Keratinocyte (primary cell): ENCODE measurements around the gene ZNRF1. TPM values are rescaled to one million over a fixed set of nuclear protein-coding genes. Genes with fewer than 3 reads are reported as not detected.

Experiments used
- DNase-seq: peaks from one replicate; pipeline ENCODE4 v3.0.0-alpha.2; 2011; ENCODE audit warnings: low read depth, missing footprints, low spot score
- FAIRE-seq: peaks from 2 replicates; lab custom pipeline; 2011; peaks lifted over from hg19 to GRCh38; lab: Jason Lieb, UNC
- H2AFZ ChIP-seq: 2 replicates; pipeline ENCODE4 v1.6.0; 2012; ENCODE audit warnings: low read length, control low read depth, inconsistent platforms; ENCODE audit not compliant: control insufficient read depth
- H3K27ac ChIP-seq: 2 replicates; pipeline ENCODE4 v1.5.1; 2011; ENCODE audit warnings: low read length; ENCODE audit not compliant: control insufficient read depth, insufficient read depth
- H3K27me3 ChIP-seq: 3 replicates; pipeline ENCODE4 v1.6.0; 2011; ENCODE audit warnings: low read length; ENCODE audit not compliant: control insufficient read depth, insufficient read depth; ENCODE audit errors: extremely low read depth
- H3K36me3 ChIP-seq, 2 experiments: 2 replicates in 1 of 2; 3 replicates in 1 of 2; pipeline ENCODE4 v1.5.1; 2011; ENCODE audit warnings: low read length in 2 of 2, mild to moderate bottlenecking in 1 of 2; ENCODE audit not compliant: control insufficient read depth in 2 of 2, insufficient read depth in 2 of 2; ENCODE audit errors: extremely low read depth in 1 of 2
- H3K4me1 ChIP-seq: 3 replicates; pipeline ENCODE4 v1.5.1; 2011; ENCODE audit warnings: low read length; ENCODE audit not compliant: control insufficient read depth, insufficient read depth; ENCODE audit errors: extremely low read depth
- H3K4me2 ChIP-seq: 3 replicates; pipeline ENCODE4 v1.6.0; 2011; ENCODE audit warnings: low read depth, low read length; ENCODE audit not compliant: control insufficient read depth, insufficient read depth; ENCODE audit errors: extremely low read depth
- H3K4me3 ChIP-seq, 3 experiments: fragments of 200-600 bp in 1 of 3; sonication (generic) in 1 of 3; 2 replicates in 2 of 3; 3 replicates in 1 of 3; pipeline ENCODE4 v1.5.1; 2011 to 2016; ENCODE audit warnings: low read length in 3 of 3, mild to moderate bottlenecking in 3 of 3, control low read depth in 2 of 3, inconsistent platforms in 1 of 3, low read depth in 1 of 3, mixed read lengths in 1 of 3, mixed run types in 1 of 3, moderate library complexity in 1 of 3; ENCODE audit not compliant: control insufficient read depth in 2 of 3, insufficient read depth in 2 of 3; ENCODE audit errors: extremely low read depth in 1 of 3
- H3K79me2 ChIP-seq: 2 replicates; pipeline ENCODE4 v1.6.0; 2012; ENCODE audit warnings: low read length; ENCODE audit not compliant: control insufficient read depth, insufficient read depth
- H3K9ac ChIP-seq: 3 replicates; pipeline ENCODE4 v1.6.0; 2011; ENCODE audit warnings: low read length; ENCODE audit not compliant: control insufficient read depth, insufficient read depth; ENCODE audit errors: extremely low read depth
- H3K9me1 ChIP-seq: 3 replicates; pipeline ENCODE4 v1.6.0; 2011; ENCODE audit warnings: low read length; ENCODE audit not compliant: control insufficient read depth, insufficient read depth; ENCODE audit errors: extremely low read depth
- H3K9me3 ChIP-seq: 2 replicates; pipeline ENCODE4 v1.5.1; 2012; ENCODE audit warnings: low read depth, low read length; ENCODE audit not compliant: control insufficient read depth
- H4K20me1 ChIP-seq: 3 replicates; pipeline ENCODE4 v1.6.0; 2011; ENCODE audit warnings: low read length; ENCODE audit not compliant: control insufficient read depth, insufficient read depth; ENCODE audit errors: extremely low read depth
- CTCF ChIP-seq, 3 experiments: IDR thresholded peaks in 1 of 3; conservative IDR thresholded peaks in 1 of 3; optimal IDR thresholded peaks in 1 of 3; 2 replicates in 2 of 3; 3 replicates in 1 of 3; pipeline versions ENCODE3 to v1.5.1; 2011; ENCODE audit warnings: low read length in 3 of 3, mild to moderate bottlenecking in 3 of 3, moderate library complexity in 2 of 3, control low read depth in 1 of 3, inconsistent platforms in 1 of 3; ENCODE audit not compliant: insufficient read depth in 2 of 3; ENCODE audit errors: extremely low read depth in 1 of 3
- EZH2 ChIP-seq: IDR thresholded peaks from one replicate; pipeline ENCODE4 v1.6.1; 2012; ENCODE audit warnings: inconsistent platforms, mild to moderate bottlenecking, low read length, moderate library complexity
- dilution Hi-C: fragments of 300-500 bp; cut with MboI; formaldehyde crosslinking; loops from one replicate; pipeline ENCODE4 v1.7.0; 2020; ENCODE audit warnings: low sequenced_read_pairs; ENCODE audit not compliant: extremely low pct_ligation_motif_present
- polyA plus RNA-seq, 5 experiments: library from polyadenylated mRNA; depleted of rRNA in 3 of 5; stranded (reverse) in 3 of 5; stranded (forward) in 1 of 5; unstranded in 1 of 5; fragments of >200 nt; gene quantifications; 1 replicate in 1 of 5; 2 replicates in 3 of 5; 3 replicates in 1 of 5; pipeline versions ENCODE4 v1.2.1 to v1.2.3, GENCODE V29; 2011 to 2012; ENCODE audit warnings: missing spikeins in 2 of 5, low read depth in 1 of 5, low replicate concordance in 1 of 5

The ZNRF1 gene
- polyA plus RNA-seq, 1 donor (not counting 4 experiments of a cell fraction or from before 2014, with no cell fraction given), result 19.1 TPM

DNA sequence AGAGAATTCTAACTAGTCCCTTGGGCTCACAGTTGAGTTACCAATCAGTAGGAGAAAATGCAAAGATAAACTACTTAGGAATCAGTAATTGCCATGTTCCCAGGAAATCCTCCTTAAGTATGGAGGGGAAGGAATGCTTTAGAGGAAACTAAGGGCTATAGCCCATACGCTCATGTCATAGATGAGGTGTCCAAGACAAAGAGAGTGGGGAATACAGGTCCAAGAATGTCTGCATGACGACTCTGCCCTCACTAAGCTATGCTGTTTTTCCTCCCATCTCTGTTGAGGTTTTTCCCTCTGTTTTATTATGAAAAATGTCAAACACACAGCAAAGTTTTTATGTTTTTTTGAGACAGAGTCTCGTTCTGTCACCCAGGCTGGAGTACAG is 101.8 kb downstream of the ZNRF1 start:
- peaks cover 3 to 7% of the 10 kb centered on the region in 2 experiments for H3K36me3 ChIP-seq
- H3K4me1 ChIP-seq, result peaks cover 38% of the 10 kb centered on the region
- no peaks in the 10 kb centered on the region for H3K79me2 ChIP-seq
- H3K27ac ChIP-seq, result no peak overlapping the region
- peaks cover 12% of the 10 kb centered on the region for H3K9me1 ChIP-seq
- no peak for FAIRE-seq
- H2AFZ ChIP-seq, result no peak overlapping the region
- no peak overlapping the region for H3K4me2 ChIP-seq
- TF ChIP-seq EZH2 (no peak), CTCF (optimal IDR thresholded peaks at IDR 0.05 in 1 of 3, IDR thresholded peaks at IDR 0.05 in 1 of 3, conservative IDR thresholded peaks at IDR 0.05 in 1 of 3; ENCODE audit: extremely low read depth in 1 of 3, insufficient read depth in 2 of 3, low read length in 3 of 3) (no peak)
- no peaks in the 10 kb centered on the region for H3K27me3 ChIP-seq
- dilution Hi-C loops, result no loop called here
- H3K9me3 ChIP-seq, result no peaks in the 10 kb centered on the region
- no peak overlapping the region for H3K9ac ChIP-seq
- no peak for DNase-seq
- H4K20me1 ChIP-seq, result no peaks in the 10 kb centered on the region
- no peak overlapping the region for H3K4me3 ChIP-seq

DNA sequence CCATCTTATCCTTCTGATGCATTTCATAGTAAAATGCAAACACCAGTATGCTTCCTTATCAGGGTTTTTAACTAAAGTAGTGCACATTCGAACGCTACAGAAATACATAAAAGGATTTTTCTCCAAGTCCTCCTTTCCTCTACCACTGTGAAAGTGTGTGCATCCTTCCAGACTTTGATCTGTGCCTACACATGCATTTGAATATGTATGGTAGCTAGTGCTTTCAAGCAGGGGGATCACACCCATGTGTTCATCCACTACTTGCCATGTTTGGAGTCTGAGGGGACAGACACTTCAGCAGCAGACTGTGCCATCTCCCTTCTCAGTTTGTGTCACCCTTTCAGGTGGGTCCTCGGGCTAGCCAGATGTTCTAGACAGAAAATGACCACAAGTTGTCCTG is 102.8 kb downstream of the ZNRF1 start:
- TF ChIP-seq EZH2, result no peak
- TF ChIP-seq CTCF (optimal IDR thresholded peaks at IDR 0.05 in 1 of 3, IDR thresholded peaks at IDR 0.05 in 1 of 3, conservative IDR thresholded peaks at IDR 0.05 in 1 of 3; ENCODE audit: extremely low read depth in 1 of 3, insufficient read depth in 2 of 3, low read length in 3 of 3), result no peak
- H4K20me1 ChIP-seq, result no peaks in the 10 kb centered on the region
- DNase-seq (no peak), FAIRE-seq (no peak)
- no peak overlapping the region for H3K4me3 ChIP-seq
- dilution Hi-C loops, result no loop called here
- no peaks in the 10 kb centered on the region for H3K79me2 ChIP-seq
- H3K9me1 ChIP-seq, result peaks cover 8% of the 10 kb centered on the region
- H3K36me3 ChIP-seq, result peaks cover 4% of the 10 kb centered on the region in 2 experiments
- H3K27me3 ChIP-seq, result no peaks in the 10 kb centered on the region
- H3K9me3 ChIP-seq, result no peaks in the 10 kb centered on the region
- H3K9ac ChIP-seq, result no peak overlapping the region
- H3K4me2 ChIP-seq, result no peak overlapping the region
- H3K4me1 ChIP-seq, result peaks cover 29% of the 10 kb centered on the region
- no peak overlapping the region for H3K27ac ChIP-seq
- no peak overlapping the region for H2AFZ ChIP-seq
